Chondrocyte (in vitro differentiated cells): ENCODE measurements around the gene JAK1. TPM values are rescaled to one million over a fixed set of nuclear protein-coding genes. Genes with fewer than 3 reads are reported as not detected.
"Not testable (repeated sequence)": the region's sequence is repeated elsewhere in the genome, so short reads cannot be mapped to it uniquely, and the experiment has no call there.

Experiments
- DNase-seq: peaks from one replicate; pipeline ENCODE4 v3.0.0; 2021; ENCODE audit warnings: mixed read lengths, low spot score
- H3K27ac Mint-ChIP-seq: one replicate; pipeline ENCODE4 v1.8.0; 2021; ENCODE audit warnings: mild to moderate bottlenecking, moderate library complexity, mixed read lengths; ENCODE audit not compliant: unreplicated experiment
- H3K27me3 Mint-ChIP-seq: 2 replicates; pipeline ENCODE4 v1.8.0; 2021; ENCODE audit warnings: low read depth, mixed read lengths
- H3K36me3 Mint-ChIP-seq: 2 replicates; pipeline ENCODE4 v1.8.0; 2021; ENCODE audit warnings: low read depth, mixed read lengths
- H3K4me1 Mint-ChIP-seq: 2 replicates; pipeline ENCODE4 v1.8.0; 2021; ENCODE audit warnings: low read depth, mild to moderate bottlenecking, mixed read lengths
- H3K4me3 Mint-ChIP-seq: one replicate; pipeline ENCODE4 v1.8.0; 2021; ENCODE audit warnings: mild to moderate bottlenecking, moderate library complexity, mixed read lengths; ENCODE audit not compliant: unreplicated experiment
- H3K9me3 Mint-ChIP-seq: 2 replicates; pipeline ENCODE4 v1.8.0; 2021; ENCODE audit warnings: low read depth, mixed read lengths
- total RNA-seq: library from RNA; stranded (reverse); gene quantifications from 3 replicates; pipeline ENCODE4 v1.2.1, GENCODE V29; 2021
- TF ChIP-seq, protein P1 (sequence below): fragments of 200-600 bp; sonication (generic); IDR thresholded peaks from 2 replicates; pipeline ENCODE4 v1.5.0; 2021; ENCODE audit warnings: antibody characterized with exemption, mild to moderate bottlenecking, moderate library complexity

Gene JAK1
- total RNA-seq, 1 donor from 2014 or later: 112 TPM

DNA sequence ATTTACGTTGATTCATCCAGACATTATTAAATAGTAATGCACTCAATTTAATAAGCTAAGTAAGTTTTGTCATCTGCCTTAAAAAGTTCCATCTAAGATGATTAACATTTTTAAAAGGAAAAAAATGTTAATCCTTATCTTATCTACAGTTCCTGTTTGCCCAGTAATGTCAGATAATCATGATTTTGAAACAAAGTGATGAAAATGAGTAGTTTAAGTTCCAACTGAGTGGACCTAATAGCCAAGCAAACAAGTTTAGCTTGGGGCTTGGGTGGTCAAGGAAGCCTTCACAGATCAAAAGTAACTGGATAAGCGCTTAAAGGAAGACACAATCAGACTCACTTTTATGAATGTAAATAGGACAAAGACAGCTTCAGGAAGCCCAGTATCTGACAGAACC is 40.5 kb upstream of the JAK1 start:
- no peaks in the 10 kb centered on the region for H3K27me3 Mint-ChIP-seq
- no peak overlapping the region for H3K4me3 Mint-ChIP-seq
- TF ChIP-seq, protein P1, sequence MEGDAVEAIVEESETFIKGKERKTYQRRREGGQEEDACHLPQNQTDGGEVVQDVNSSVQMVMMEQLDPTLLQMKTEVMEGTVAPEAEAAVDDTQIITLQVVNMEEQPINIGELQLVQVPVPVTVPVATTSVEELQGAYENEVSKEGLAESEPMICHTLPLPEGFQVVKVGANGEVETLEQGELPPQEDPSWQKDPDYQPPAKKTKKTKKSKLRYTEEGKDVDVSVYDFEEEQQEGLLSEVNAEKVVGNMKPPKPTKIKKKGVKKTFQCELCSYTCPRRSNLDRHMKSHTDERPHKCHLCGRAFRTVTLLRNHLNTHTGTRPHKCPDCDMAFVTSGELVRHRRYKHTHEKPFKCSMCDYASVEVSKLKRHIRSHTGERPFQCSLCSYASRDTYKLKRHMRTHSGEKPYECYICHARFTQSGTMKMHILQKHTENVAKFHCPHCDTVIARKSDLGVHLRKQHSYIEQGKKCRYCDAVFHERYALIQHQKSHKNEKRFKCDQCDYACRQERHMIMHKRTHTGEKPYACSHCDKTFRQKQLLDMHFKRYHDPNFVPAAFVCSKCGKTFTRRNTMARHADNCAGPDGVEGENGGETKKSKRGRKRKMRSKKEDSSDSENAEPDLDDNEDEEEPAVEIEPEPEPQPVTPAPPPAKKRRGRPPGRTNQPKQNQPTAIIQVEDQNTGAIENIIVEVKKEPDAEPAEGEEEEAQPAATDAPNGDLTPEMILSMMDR: no peak
- H3K27ac Mint-ChIP-seq: no peak overlapping the region
- no peak for DNase-seq
- H3K9me3 Mint-ChIP-seq: no peaks in the 10 kb centered on the region
- peaks cover 15% of the 10 kb centered on the region for H3K4me1 Mint-ChIP-seq
- no peaks in the 10 kb centered on the region for H3K36me3 Mint-ChIP-seq

DNA sequence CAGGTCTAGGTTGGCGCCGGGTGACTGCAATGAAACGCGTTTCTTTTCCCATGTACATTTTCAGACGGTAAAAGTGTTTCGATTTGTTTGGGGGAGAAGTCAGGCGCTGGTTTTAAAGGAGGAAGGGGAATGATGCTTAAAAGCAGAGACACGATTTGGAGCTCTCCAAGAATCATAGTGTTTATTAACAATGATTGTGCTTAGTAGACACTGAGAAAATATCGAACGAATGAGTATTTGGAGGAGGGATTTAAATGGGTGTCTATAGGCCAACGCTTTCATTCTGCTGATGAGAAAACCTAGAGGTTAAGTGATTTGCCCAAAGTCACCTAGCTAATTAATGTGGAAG is 36.9 kb upstream of the JAK1 start:
- H3K27me3 Mint-ChIP-seq: no peaks in the 10 kb centered on the region
- H3K4me3 Mint-ChIP-seq: peak overlapping the region; percentile 75
- H3K9me3 Mint-ChIP-seq: peaks cover 10% of the 10 kb centered on the region
- TF ChIP-seq, protein P1: no peak
- H3K27ac Mint-ChIP-seq: peak overlapping the region; percentile 90
- peaks cover 5% of the 10 kb centered on the region for H3K36me3 Mint-ChIP-seq
- no peak for DNase-seq
- H3K4me1 Mint-ChIP-seq: peaks cover 25% of the 10 kb centered on the region

DNA sequence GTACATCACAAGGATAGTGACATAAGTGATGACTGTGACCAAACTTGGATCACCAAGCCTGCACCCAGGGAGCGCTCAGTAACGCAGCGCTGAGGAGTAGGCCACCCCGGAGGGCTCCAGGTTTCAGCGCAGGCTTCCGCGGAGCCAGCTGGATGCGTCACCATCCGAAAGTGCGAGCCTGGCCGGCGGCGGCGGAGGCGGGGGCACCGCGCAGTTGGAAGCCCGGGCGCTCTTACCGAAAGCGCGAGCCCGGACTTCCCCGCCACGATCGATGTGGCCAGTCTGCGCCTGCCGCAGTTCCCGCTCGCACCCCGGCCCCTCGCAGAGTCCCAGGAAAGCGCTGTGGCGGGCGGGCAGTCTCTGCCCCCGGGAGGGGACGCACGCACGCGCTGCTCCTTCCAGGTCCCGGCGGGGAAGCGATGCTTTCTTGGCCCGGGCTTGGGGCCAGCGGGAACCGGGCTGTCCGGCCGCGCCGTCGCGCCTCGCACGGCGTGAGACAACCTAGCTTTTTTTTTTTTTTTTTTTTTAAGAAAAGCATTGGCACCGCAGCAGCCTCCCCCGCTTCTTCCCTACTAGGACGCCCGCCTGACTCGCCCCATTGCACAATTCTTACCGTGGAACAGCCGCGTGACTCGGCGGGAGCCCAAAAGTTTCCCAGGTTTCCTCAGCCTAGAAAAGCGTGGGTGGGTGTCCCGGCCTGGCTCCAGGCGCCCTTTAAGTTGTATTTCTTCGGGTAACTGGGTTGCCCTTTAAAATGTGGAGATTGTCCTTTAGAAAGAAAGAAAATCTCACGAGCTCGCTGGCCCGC is 36.4 kb upstream of the JAK1 start:
- TF ChIP-seq, protein P1: no peak
- peak; percentile 83 for DNase-seq
- Mint-ChIP-seq H3K36me3 (peaks cover 5% of the 10 kb centered on the region), H3K4me3 (peak overlapping the region; percentile 75), H3K27me3 (no peaks in the 10 kb centered on the region), H3K4me1 (peaks cover 25% of the 10 kb centered on the region), H3K9me3 (peaks cover 15% of the 10 kb centered on the region), H3K27ac (peak overlapping the region; percentile 90)

DNA sequence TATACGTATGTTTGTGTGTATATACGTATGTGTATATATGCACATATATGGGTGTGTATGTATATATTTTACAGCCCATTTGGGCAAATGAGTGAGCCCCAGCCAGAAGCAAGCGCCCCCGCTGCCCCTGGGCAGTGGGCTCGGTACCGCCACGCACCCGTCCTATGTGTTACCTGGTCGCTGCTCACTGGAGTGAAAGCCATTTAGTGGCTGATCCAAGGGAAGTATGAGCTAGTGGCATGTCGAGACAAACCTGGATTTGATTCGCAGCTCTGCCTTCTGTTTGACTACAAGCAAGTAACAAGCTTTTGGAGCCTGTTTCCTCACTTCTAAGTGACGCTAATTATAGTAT is 35.8 kb upstream of the JAK1 start:
- H3K36me3 Mint-ChIP-seq: peaks cover 5% of the 10 kb centered on the region
- DNase-seq: no peak
- TF ChIP-seq, protein P1: no peak
- peak overlapping the region; percentile 89 for H3K27ac Mint-ChIP-seq
- H3K27me3 Mint-ChIP-seq: no peaks in the 10 kb centered on the region
- H3K4me3 Mint-ChIP-seq: peak overlapping the region; percentile 75
- H3K9me3 Mint-ChIP-seq: peaks cover 15% of the 10 kb centered on the region
- peaks cover 25% of the 10 kb centered on the region for H3K4me1 Mint-ChIP-seq

DNA sequence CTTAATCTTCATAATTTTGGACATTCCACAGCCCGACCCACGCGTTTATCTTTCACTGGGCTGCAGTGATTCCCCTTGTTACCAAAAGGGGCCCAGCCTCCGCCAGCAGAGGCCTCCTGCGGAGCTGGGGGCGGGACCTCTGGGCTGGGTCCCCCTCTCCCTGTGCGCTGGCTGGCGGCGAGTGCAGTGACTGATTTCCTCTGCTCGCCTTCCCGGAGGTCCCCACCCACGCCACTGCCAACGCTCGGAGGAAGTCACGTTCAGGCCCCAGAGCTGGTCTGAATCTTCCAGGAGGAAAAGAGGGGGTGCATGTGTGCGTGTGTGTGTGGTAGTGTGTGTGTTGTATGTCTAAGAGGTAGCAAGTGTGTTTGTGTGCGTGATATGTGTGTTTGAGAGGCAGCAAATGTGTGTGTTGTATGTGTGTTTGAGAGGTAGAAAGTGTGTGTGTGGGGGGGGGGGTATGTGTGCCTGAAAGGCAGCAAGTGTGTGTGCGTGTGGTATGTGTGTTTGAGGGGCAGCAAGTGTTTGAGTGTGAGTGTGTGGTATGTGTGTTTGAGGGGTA is 35.0 kb upstream of the JAK1 start:
- Mint-ChIP-seq H3K27me3 (no peaks in the 10 kb centered on the region), H3K4me1 (peaks cover 25% of the 10 kb centered on the region), H3K4me3 (peak overlapping the region; percentile 75), H3K36me3 (peaks cover 5% of the 10 kb centered on the region), H3K27ac (peak overlapping the region; percentile 93), H3K9me3 (peaks cover 15% of the 10 kb centered on the region)
- DNase-seq: no peak
- TF ChIP-seq, protein P1: peak; percentile 10

DNA sequence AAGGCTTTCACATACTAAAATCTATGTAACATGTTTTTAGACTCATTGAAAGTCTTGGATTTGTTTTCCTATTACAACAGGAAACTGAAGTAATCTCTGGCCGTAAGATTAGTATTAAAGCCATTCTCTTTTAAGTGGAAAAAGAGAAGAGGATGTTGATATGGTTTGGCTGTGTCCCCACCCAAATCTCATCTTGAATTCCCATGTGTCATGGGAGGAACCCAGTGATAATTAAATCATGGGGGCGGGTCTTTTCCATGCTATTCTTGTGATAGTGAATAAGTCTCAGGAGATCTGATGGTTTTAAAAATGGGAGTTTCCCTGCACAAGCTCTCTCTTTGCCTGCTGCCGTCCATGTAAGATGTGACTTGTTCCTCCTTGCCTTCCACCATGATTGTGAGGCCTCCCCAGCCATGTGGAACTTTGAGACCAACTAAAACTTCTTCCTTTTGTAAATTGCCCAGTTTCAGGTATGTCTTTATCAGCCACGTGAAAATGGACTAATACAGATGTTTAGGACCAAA is 32.1 kb upstream of the JAK1 start:
- H3K27ac Mint-ChIP-seq, DNase-seq, H3K27me3 Mint-ChIP-seq, H3K4me3 Mint-ChIP-seq, H3K36me3 Mint-ChIP-seq: not testable (repeated sequence)
- H3K9me3 Mint-ChIP-seq: peaks cover 15% of the 10 kb centered on the region
- peaks cover 23% of the 10 kb centered on the region for H3K4me1 Mint-ChIP-seq
